GM19463 (cell line): ENCODE measurements around the gene MYBPC3.

Experiments
- ATAC-seq: cut with Tn5 transposase; IDR thresholded peaks from one replicate; pipeline ENCODE4 v1.9.1; 2021; ENCODE audit warnings: mild to moderate bottlenecking, moderate library complexity; ENCODE audit not compliant: unreplicated experiment

Gene MYBPC3

GRCh38 chr11:47352556-47352955, at the start of gene MYBPC3:
Gene MYBPC3 (minus strand): TSS chr11:47352702. CDS start chr11:47352647, 55 bp downstream.
- no peak for ATAC-seq

DNA sequence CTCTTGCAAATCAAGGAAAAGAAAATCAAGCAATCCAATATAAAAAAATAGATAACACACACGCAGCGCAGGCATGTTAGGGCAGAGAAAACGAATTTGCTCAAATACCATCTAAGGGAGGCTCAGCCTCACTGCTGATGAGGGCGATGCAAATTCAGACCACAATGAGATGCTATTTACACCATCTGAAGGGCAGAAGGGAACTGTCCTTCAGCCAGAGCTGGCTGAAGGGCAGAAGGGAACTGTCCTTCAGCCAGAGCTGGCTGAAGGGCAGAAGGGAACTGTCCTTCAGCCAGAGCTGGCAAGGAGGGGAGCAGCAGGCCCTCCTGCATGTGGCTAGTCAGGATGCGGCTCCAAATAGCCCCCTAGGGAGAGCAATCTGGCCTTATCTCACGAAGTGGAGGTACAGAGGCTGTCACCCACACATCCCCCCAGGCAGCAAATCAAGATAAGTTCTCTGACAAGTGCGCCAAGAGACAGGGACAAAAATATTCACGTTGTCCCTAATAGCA, 48.3 kb upstream of the MYBPC3 start:
- ATAC-seq = peak; percentile 76

DNA sequence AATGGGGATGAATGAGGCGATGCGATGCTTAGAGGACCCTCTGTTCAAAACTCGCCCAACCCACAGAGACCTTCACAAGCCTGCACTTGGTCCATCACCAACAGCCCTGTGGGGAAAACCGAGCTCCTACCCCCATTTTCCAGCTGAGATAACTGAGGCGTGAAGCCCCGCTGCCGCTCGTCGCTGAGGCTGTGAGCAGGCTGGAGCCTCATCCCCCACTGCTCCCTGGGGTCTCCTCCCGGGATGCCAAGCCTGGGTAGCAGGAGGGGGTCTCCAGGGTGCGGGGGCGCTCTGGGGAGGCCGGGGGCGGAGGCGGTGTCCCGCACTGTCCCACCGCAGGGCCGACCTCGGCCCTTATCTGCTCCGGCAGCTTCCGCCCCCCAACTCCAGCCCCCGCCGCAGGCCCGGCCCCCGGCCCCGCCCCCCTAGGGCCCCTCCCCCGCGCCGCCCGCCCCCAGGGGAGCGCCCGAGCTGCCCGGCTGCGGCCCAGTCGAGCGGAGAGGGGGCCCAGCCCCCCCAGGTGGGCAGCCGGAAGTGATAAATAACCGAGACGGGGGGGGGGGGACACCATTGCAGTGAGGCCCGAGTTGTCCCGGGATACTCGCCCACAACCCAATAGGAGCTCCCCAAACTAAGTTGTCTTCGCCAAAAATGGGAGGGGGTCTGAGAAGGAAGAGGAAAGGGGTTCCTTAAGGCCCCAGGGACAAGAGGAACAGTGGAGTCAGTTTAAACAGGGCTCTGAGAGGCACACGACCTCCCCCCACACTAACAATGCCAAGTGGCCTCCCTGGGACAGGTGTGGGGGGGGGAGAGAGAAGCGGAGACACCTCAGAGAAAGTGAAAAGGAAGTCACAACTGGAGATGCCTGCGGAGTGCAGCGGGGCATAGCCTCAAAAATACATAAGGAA, 47.6 kb upstream of the MYBPC3 start:
- peak; percentile 60 for ATAC-seq

- ATAC-seq = no peak
Measured at GRCh38 chr11:47398551-47398950, 46.0 kb upstream of the MYBPC3 start.

DNA sequence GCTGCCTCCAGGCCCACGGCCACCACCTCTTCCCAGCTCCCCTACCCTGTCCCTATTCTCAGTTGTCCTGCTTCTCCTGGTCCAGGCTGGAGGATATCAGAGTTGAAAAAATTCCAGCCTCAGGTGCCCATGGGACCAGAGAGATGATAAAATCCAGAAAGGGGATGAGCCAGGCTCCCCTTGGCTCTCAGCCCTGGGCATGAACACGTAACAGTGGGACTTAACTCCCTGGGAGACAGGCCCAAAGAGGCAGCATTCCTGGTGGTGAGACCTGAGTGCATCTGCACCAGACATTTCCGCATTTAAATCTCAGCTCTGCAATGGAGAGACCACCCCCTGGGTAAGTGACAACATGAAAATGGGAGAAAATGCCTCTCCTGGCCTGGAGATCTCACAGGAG, 45.5 kb upstream of the MYBPC3 start:
- no peak for ATAC-seq

GRCh38 chr11:47396049-47396320, 43.5 kb upstream of the MYBPC3 start:
- ATAC-seq = no peak

GRCh38 chr11:47395223-47396048, 42.9 kb upstream of the MYBPC3 start:
- ATAC-seq = no peak

GRCh38 chr11:47394322-47395222, 42.1 kb upstream of the MYBPC3 start:
- peak; percentile 84 for ATAC-seq

GRCh38 chr11:47394050-47394321, 41.5 kb upstream of the MYBPC3 start:
- ATAC-seq = no peak

DNA sequence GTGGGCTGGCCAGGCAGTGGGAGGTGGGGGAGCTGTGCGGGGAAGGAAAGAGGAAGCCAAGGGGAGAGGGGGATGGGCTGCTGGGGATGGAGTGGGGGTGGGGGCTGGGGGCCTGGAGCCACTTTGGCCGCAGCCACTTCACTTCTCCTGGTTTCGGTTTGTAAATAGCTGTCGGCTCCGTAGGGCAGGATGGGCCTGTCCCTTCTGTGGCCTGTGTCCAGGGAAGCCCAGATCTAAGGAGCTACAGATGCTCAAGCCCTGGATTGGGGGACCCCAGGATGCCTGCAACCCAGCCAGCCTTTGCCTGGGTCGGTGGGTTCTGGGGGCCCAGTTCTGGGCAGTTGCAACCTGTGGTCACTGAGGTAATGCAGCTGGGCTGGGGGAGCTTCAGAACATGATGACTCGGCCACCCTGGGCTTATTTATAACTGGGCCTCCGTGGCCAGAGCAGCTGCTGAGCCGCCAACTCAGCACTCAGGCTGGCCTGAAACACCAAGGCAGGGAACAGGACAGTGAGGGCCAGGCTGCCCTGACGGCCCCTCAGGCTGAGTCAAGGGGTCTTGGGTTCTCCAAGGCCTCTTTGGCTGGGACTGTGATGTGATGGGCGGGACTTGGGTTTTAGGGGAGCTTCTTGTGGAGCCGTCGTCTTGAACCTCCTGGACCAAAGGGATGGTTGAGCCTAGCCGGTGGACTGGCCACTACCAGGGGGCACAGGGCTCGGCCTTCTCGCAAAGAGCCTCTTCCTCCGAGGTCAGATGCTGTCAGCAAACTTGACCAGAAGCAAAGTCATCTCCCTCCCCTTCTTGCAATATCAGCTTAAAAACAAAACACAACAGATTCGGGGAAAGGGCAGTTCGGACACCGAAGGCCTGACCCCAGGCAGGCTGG, 40.9 kb upstream of the MYBPC3 start:
- ATAC-seq = no peak

DNA sequence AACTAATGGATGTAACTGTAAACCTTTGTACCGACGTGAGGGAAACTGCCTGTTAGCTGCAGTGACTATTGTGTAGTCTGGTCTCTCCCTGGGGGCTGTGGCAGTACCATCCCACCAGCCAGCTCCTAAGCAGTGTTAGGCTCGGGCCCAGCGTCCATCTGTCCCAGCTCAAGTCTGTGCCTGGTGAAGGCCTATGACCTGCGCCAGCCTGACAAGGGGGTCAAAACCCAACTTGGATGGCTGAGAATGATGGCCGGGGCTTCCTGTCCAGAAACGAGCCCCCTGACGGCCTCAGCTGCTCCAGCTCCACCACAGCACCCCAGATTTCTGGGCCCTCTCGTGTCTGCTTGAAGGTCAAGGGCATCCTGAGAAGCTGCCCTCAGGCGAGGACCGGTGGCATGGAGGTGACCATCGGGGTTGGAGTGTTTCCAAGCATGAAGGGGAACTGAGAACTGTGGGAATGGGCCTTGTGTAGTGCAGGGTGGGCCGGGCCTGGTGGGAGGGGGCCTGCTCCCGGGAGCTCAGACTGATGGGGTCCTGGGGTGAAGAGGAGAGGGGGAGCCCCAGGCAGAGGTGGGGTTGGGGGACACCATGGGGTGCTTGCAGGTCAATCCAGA, 40.2 kb upstream of the MYBPC3 start:
- ATAC-seq = no peak

GRCh38 chr11:47391711-47392432, 39.4 kb upstream of the MYBPC3 start:
- ATAC-seq = no peak

- no peak for ATAC-seq
Measured at GRCh38 chr11:47391077-47391583, 38.6 kb upstream of the MYBPC3 start.

GRCh38 chr11:47390422-47390760, 37.9 kb upstream of the MYBPC3 start:
- no peak for ATAC-seq

GRCh38 chr11:47389577-47390421, 37.3 kb upstream of the MYBPC3 start:
- no peak for ATAC-seq

DNA sequence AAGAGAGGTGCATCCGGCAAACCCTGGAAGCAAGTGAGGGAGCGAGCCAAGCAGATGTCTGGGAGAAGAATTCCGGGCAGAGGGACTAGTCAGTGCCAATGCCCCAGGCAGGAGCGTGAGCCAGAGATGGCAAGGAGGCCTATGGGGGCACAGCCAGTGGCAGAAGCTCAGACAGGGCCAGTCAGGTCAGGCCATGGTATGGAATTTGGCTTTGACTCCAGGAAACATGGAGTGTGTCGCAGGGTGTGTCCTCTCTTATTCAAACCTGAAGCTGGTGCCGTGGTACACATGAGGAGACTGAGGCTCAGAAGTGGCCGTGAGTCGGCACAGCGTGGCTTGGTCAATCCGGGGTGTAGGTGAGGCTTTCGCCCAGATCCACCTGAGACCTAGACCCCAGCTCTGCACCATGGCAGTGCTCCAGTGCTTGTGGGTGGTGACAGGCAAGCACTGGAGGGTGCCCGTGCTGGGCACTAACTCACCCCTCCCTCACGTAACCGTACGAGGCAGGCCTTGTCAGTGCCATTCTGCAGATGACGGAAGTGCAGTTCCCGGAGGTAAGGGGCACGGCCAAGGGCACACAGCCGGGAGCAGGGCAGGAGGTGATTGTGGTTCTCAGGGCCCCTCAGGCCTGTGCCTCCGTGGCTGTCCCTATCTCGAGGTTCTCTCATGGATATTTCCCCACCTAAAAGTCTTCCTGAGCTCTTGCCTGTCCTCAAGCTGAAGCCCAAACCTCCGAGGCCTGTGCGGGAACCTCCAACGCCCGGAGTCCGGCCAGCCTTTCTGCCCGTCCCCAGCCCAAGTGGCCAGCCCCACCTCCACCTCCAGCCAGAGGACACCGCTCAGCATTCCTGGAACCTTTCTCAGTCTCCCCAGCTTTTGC, 36.4 kb upstream of the MYBPC3 start:
- no peak for ATAC-seq
